Fibroblast of mammary gland (primary cell): ENCODE results near the gene KIF5C.

Experiments
- DNase-seq: peaks from one replicate; pipeline ENCODE4 v3.0.0-alpha.2; 2010; ENCODE audit warnings: low read depth
- H3K4me3 ChIP-seq: 2 replicates; pipeline ENCODE4 v1.5.1; 2011; ENCODE audit warnings: low read depth, mild to moderate bottlenecking, low read length, moderate library complexity; ENCODE audit not compliant: control insufficient read depth
- TF ChIP-seq, protein P1 (sequence below): conservative IDR thresholded peaks from 2 replicates; pipeline ENCODE4 v1.5.1; 2011; ENCODE audit warnings: low read depth, low read length, inconsistent platforms; ENCODE audit not compliant: control insufficient read depth, insufficient read depth

Gene KIF5C

GRCh38 chr2:149064365-149064841 lies 189.4 kb downstream of the KIF5C start:
- no peak for DNase-seq
- H3K4me3 ChIP-seq, result no peak overlapping the region
- TF ChIP-seq, protein P1, sequence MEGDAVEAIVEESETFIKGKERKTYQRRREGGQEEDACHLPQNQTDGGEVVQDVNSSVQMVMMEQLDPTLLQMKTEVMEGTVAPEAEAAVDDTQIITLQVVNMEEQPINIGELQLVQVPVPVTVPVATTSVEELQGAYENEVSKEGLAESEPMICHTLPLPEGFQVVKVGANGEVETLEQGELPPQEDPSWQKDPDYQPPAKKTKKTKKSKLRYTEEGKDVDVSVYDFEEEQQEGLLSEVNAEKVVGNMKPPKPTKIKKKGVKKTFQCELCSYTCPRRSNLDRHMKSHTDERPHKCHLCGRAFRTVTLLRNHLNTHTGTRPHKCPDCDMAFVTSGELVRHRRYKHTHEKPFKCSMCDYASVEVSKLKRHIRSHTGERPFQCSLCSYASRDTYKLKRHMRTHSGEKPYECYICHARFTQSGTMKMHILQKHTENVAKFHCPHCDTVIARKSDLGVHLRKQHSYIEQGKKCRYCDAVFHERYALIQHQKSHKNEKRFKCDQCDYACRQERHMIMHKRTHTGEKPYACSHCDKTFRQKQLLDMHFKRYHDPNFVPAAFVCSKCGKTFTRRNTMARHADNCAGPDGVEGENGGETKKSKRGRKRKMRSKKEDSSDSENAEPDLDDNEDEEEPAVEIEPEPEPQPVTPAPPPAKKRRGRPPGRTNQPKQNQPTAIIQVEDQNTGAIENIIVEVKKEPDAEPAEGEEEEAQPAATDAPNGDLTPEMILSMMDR, result no peak

DNA sequence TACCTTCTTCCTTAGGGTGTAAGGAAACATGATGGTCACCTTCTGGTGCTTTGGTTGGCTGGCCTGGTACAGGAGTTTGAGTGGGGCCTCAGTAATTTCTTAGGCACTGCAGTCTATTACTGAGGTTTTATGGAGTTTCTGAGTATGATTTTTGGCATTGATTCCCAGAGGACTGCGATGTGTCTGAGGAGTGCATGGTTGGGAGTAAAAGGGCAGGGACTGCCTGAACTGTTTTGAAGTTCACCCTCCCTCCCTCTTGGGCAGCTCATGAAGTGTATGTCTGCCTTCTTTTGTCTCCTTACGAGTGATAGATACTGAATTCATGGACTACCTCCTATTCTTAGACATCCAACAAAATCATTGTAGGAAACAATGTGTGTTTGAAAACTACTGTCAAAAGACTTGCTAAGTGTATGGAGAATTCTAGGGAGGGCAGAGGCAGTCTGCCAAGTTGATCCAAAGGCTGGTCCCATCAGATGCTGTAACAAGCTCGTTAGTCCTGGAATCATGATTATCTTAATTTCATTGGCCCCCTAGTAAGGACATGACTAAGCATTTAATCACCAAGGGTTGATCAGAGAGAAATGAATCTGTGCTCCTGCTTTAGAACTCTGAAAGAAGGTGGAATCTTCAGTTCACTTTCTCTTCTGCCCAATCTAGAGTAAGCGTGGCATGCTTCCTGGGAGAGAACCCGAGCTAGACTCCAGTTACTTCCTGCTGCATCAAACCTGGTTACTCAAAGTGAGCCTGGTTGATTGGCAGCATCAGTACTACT lies 190.0 kb downstream of the KIF5C start:
- H3K4me3 ChIP-seq, result no peak overlapping the region
- TF ChIP-seq, protein P1, result no peak
- DNase-seq, result peak; percentile 29

GRCh38 chr2:149068225-149068995 lies 193.4 kb downstream of the KIF5C start:
- TF ChIP-seq, protein P1, result no peak
- no peak overlapping the region for H3K4me3 ChIP-seq
- no peak for DNase-seq

DNA sequence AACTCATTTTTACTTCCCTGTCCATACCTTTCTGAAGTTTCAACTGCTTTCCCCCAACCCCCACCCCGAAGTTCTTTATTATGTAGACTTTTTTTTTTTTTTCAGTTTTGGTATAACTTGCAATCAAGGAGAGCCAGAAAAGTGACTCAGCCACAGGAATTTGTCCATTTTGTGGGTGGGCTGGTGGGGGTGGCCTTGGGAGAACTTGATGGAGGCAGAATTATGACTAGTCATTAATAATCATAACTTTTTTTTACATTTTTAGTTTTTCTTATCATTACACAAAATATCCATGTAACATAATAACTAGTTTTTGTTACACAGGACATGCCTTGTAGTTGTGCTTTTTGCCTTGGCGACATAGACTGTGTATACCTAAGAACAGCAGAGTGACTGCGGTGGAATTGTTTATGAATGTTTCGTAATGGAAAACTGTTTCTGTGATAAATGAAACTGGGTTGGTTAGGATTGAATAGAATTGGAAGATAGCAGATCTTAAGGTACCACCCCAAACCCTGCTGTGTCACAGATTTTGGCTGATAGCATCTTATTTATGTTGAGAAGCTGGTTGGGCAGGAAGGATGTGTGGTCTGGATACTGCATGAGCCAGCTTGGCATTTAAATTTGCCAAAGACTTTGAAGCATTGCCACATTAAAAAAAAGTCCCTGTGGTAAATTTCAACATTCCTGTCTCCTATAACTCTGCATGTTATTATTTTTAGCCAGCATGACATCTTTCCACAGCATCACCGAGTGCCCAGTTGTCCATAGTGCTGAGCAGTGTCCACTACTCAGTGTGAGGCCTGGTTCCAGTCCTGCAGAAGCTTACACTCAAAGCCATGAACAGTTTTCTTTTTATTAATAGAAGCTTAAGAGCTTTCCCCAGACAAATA lies 194.2 kb downstream of the KIF5C start:
- H3K4me3 ChIP-seq, result no peak overlapping the region
- TF ChIP-seq, protein P1, result no peak
- DNase-seq, result peak; percentile 38

DNA sequence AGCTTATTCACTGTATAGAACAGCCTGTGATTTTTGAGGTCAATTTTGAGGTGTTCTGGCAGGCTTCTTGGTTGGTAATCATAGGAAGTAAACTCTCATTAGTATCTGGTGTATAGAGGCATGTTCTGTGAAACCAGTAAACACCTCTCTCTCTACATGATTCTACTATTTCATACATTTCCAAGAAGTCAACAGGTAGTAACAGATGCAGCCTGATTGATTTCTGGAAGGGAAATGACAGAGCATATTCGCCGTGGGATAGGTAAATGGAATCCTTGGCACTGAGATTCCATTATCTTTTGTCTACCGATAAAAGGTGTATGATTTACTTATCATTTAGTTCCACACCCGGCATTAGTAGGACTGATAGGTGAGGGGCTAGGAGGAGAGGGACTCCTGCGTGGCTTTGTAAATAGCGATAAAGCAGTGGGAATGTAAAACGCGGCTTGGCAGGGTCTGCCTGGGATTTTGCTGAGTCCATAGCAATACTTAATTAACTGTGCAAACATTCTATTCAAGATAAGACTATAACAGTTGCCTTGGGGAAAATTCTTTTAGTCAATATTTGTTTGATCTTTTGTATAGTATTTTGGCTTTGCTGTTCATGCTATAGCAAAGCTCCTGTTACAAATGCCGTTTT lies 195.8 kb downstream of the KIF5C start:
- TF ChIP-seq, protein P1, result no peak
- no peak overlapping the region for H3K4me3 ChIP-seq
- no peak for DNase-seq

- H3K4me3 ChIP-seq, result no peak overlapping the region
- TF ChIP-seq, protein P1, result no peak
- DNase-seq, result no peak
Observed at GRCh38 chr2:149075105-149075504, 200.1 kb downstream of the KIF5C start.
